Ascending aorta (tissue), 2 donors: ENCODE results near the gene PNN. TPM values are rescaled to one million over a fixed set of nuclear protein-coding genes. Genes with fewer than 3 reads are reported as not detected.
"Not testable (repeated sequence)": the region's sequence is repeated elsewhere in the genome, so short reads cannot be mapped to it uniquely, and the experiment has no call there.

Experiments used
- DNase-seq, 2 donors: peaks; one replicate each; pipeline ENCODE4 v3.0.0-alpha.2; 2019; ENCODE audit warnings: low spot score in 2 of 2
- H3K27ac ChIP-seq, 2 donors: fragments of 200-600 bp; sonication (generic); one replicate each; pipeline ENCODE4 v1.5.1; 2016 to 2017; ENCODE audit warnings: mild to moderate bottlenecking in 1 of 2
- H3K27me3 ChIP-seq: fragments of 200-600 bp; sonication (generic); one replicate; pipeline ENCODE4 v1.5.1; 2017
- H3K36me3 ChIP-seq, 2 donors: fragments of 200-600 bp; sonication (generic); one replicate each; pipeline ENCODE4 v1.5.1; 2016
- H3K4me1 ChIP-seq, 2 donors: fragments of 200-600 bp; sonication (generic); one replicate each; pipeline ENCODE4 v1.5.1; 2016 to 2017; ENCODE audit warnings: mild to moderate bottlenecking in 1 of 2
- H3K4me3 ChIP-seq, 2 donors: fragments of 200-600 bp; sonication (generic); one replicate each; pipeline ENCODE4 v1.5.1; 2016 to 2017; ENCODE audit warnings: mild to moderate bottlenecking in 1 of 2
- H3K9me3 ChIP-seq, 2 donors: fragments of 200-600 bp; sonication (generic); one replicate each; pipeline ENCODE4 v1.5.1; 2016
- CTCF ChIP-seq, 3 experiments: fragments of 200-600 bp in 2 of 3; fragments of 450-650 bp in 1 of 3; sonication (generic) in 2 of 3; IDR thresholded peaks; one replicate each; pipeline ENCODE4 v1.5.1; 2016 to 2019; ENCODE audit warnings: antibody characterized with exemption in 3 of 3, mild to moderate bottlenecking in 1 of 3, moderate library complexity in 1 of 3
- intact Hi-C: fragments of 100-400 bp; cut with DNase I; formaldehyde crosslinking; loops from one replicate; pipeline ENCODE4 v1.15.1; 2023
- total RNA-seq: library from RNA; depleted of rRNA; stranded (reverse); fragments of >200 nt; gene quantifications from one replicate; pipeline ENCODE4 v1.1.0, GENCODE V29; 2016

The PNN gene
- total RNA-seq, 1 donor from 2014 or later: 19.3 TPM

- DNase-seq: no peak
- no peak overlapping the region for H3K27ac ChIP-seq
- no peak for TF ChIP-seq CTCF (IDR thresholded peaks at IDR 0.05)
- no peaks in the 10 kb centered on the region for H3K27me3 ChIP-seq
- no peak overlapping the region for H3K4me3 ChIP-seq
- H3K4me1 ChIP-seq: no peaks in the 10 kb centered on the region
- intact Hi-C loops: no loop called here
- no peaks in the 10 kb centered on the region for H3K9me3 ChIP-seq
- no peaks in the 10 kb centered on the region for H3K36me3 ChIP-seq
Measured at GRCh38 chr14:39219075-39219499, 44.0 kb downstream of the PNN start.

GRCh38 chr14:39220473-39220872, 45.4 kb downstream of the PNN start:
- DNase-seq, intact Hi-C loops, H3K4me3 ChIP-seq, H3K9me3 ChIP-seq, H3K4me1 ChIP-seq, H3K27me3 ChIP-seq, H3K27ac ChIP-seq, H3K36me3 ChIP-seq: not testable (repeated sequence)

GRCh38 chr14:39228044-39228443, 53.0 kb downstream of the PNN start:
- no peak overlapping the region for H3K27ac ChIP-seq
- DNase-seq: no peak
- H3K9me3 ChIP-seq: no peaks in the 10 kb centered on the region
- TF ChIP-seq CTCF (IDR thresholded peaks at IDR 0.05): no peak
- H3K4me3 ChIP-seq: no peak overlapping the region
- intact Hi-C loops: no loop called here
- no peaks in the 10 kb centered on the region for H3K27me3 ChIP-seq
- no peaks in the 10 kb centered on the region for H3K4me1 ChIP-seq
- no peaks in the 10 kb centered on the region for H3K36me3 ChIP-seq

GRCh38 chr14:39228509-39229221, 53.6 kb downstream of the PNN start:
- Histone ChIP-seq H3K27me3 (no peaks in the 10 kb centered on the region), H3K4me1 (no peaks in the 10 kb centered on the region), H3K9me3 (no peaks in the 10 kb centered on the region), H3K4me3 (no peak overlapping the region), H3K36me3 (no peaks in the 10 kb centered on the region), H3K27ac (no peak overlapping the region)
- intact Hi-C loops: no loop called here
- TF ChIP-seq CTCF (IDR thresholded peaks at IDR 0.05): no peak
- DNase-seq: no peak

- Histone ChIP-seq H3K4me1 (no peaks in the 10 kb centered on the region), H3K9me3 (no peaks in the 10 kb centered on the region), H3K27ac (no peak overlapping the region), H3K36me3 (no peaks in the 10 kb centered on the region), H3K4me3 (no peak overlapping the region), H3K27me3 (no peaks in the 10 kb centered on the region)
- no peak for DNase-seq
- no peak for TF ChIP-seq CTCF (IDR thresholded peaks at IDR 0.05)
- intact Hi-C loops: no loop called here
Measured at GRCh38 chr14:39229222-39229543, 54.1 kb downstream of the PNN start.

- Histone ChIP-seq H3K27ac (no peak overlapping the region), H3K4me1 (no peaks in the 10 kb centered on the region), H3K36me3 (no peaks in the 10 kb centered on the region), H3K27me3 (no peaks in the 10 kb centered on the region), H3K4me3 (no peak overlapping the region), H3K9me3 (no peaks in the 10 kb centered on the region)
- no peak for TF ChIP-seq CTCF (IDR thresholded peaks at IDR 0.05)
- no peak for DNase-seq
- intact Hi-C loops: no loop called here
Measured at GRCh38 chr14:39229601-39230110, 54.6 kb downstream of the PNN start.
